Measurements from ENCODE around the gene LYST. TPM values are rescaled to one million over a fixed set of nuclear protein-coding genes. Genes with fewer than 3 reads are reported as not detected.

Gene LYST
- total and polyA plus RNA-seq, 4 experiments from 2014 or later, result 4.2 to 35.2 (median 21.0) TPM

DNA sequence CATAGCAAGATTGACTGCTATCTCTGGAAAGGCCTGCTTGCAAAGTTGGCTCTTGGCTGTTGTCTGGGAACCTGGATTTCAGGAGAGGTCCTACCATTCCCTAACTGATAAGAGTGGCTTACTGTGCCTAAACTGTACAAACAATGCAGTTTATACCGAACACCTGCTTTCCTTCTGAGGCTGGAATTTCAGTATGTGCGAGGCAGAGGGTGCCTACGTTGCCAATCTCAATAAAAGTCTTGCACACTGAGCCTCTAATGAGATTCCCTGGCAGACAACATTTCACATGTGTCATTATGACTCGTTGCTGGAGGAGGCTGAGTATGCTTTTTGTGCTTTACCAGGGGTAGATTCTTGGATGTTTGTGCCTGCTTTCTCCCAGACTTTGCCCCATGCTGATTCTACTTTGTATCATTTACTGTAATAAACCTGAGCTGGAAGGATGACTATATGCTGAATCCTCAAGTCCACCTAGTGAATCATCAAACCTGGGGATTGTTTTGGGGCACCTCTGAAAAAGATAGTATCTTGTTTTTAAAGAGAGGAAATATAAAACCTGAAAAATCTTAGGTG is 158.2 kb downstream of the LYST start:
- Histone ChIP-seq H3K27ac (ENCODE audit: low read depth, low read length) (no peak overlapping the region), H3K36me3 (ENCODE audit: insufficient read depth, low read length) (peaks cover 6% of the 10 kb centered on the region), H3K27me3 (ENCODE audit: insufficient read depth, low read length) (no peaks in the 10 kb centered on the region), H3K4me3 (ENCODE audit: low read length in 2 of 2) (no peak overlapping the region), H3K9me3 (ENCODE audit: control insufficient read depth in 1 of 2, low read length in 2 of 2) (no peaks in the 10 kb centered on the region), H3K4me1 (ENCODE audit: insufficient read depth, low read length) (no peaks in the 10 kb centered on the region)
- ChIA-PET POLR2A (ENCODE audit: partially characterized antibody) (no interaction called here), CTCF (ENCODE audit: partially characterized antibody) (no interaction called here)
- Mint-ChIP-seq H3K4me1 (no peaks in the 10 kb centered on the region), H3K4me3 (no peak overlapping the region), H3K9me3 (no peaks in the 10 kb centered on the region), H3K36me3 (peaks cover 50 to 60% of the 10 kb centered on the region in 2 donors), H3K27me3 (no peaks in the 10 kb centered on the region), H3K27ac (no peak overlapping the region)
- no peak for DNase-seq
- intact Hi-C loops (cut with micrococcal nuclease), result no loop called here

- Histone ChIP-seq H3K36me3 (ENCODE audit: insufficient read depth, low read length) (peaks cover 9% of the 10 kb centered on the region), H3K9me3 (ENCODE audit: control insufficient read depth in 1 of 2, low read length in 2 of 2) (no peaks in the 10 kb centered on the region), H3K27ac (ENCODE audit: low read depth, low read length) (no peak overlapping the region), H3K4me3 (ENCODE audit: low read length in 2 of 2) (no peak overlapping the region), H3K27me3 (ENCODE audit: insufficient read depth, low read length) (no peaks in the 10 kb centered on the region), H3K4me1 (ENCODE audit: insufficient read depth, low read length) (no peaks in the 10 kb centered on the region)
- Mint-ChIP-seq H3K27ac (no peak overlapping the region), H3K4me1 (no peaks in the 10 kb centered on the region), H3K9me3 (no peaks in the 10 kb centered on the region), H3K27me3 (no peaks in the 10 kb centered on the region), H3K36me3 (peaks cover 65 to 71% of the 10 kb centered on the region in 2 donors), H3K4me3 (no peak overlapping the region)
- intact Hi-C loops (cut with micrococcal nuclease), result no loop called here
- DNase-seq, result no peak
- ChIA-PET POLR2A (ENCODE audit: partially characterized antibody) (no interaction called here), CTCF (ENCODE audit: partially characterized antibody) (no interaction called here)
Observed at GRCh38 chr1:235703506-235703905, 163.2 kb downstream of the LYST start.

DNA sequence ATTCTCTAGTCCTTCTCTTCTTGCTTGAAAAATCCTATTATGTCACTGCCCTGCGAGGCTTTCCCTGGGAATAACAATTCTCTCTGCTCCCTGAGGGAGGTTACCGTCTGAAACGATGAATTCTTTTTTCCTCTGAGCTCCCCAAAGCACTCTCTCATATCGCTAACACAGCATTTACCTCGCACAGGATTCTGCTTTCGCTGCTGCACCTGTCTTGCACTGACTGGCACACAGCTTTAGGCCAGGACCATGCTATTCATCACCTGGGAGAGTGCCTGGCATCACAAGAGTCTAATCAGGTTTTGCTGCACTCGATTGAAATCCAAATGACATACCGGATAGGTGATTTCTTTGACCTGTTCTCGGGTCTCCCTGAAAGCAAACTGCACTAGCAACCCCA is 164.3 kb downstream of the LYST start:
- Mint-ChIP-seq H3K27ac (peak overlapping the region in 1 of 7 donors; percentile 2), H3K4me1 (peaks cover 0 to 4% (median 2%) of the 10 kb centered on the region in 4 donors), H3K9me3 (no peaks in the 10 kb centered on the region), H3K4me3 (no peak overlapping the region), H3K36me3 (peaks cover 63 to 64% of the 10 kb centered on the region in 2 donors), H3K27me3 (no peaks in the 10 kb centered on the region)
- Histone ChIP-seq H3K9me3 (ENCODE audit: control insufficient read depth in 1 of 2, low read length in 2 of 2) (no peaks in the 10 kb centered on the region), H3K4me1 (ENCODE audit: insufficient read depth, low read length) (no peaks in the 10 kb centered on the region), H3K27ac (ENCODE audit: low read depth, low read length) (no peak overlapping the region), H3K27me3 (ENCODE audit: insufficient read depth, low read length) (no peaks in the 10 kb centered on the region), H3K36me3 (ENCODE audit: insufficient read depth, low read length) (peaks cover 5% of the 10 kb centered on the region), H3K4me3 (ENCODE audit: low read length in 2 of 2) (no peak overlapping the region)
- no peak for DNase-seq
- CTCF ChIA-PET (ENCODE audit: partially characterized antibody), result no interaction called here
- intact Hi-C loops (cut with micrococcal nuclease), result no loop called here
- POLR2A ChIA-PET (ENCODE audit: partially characterized antibody), result no interaction called here

DNA sequence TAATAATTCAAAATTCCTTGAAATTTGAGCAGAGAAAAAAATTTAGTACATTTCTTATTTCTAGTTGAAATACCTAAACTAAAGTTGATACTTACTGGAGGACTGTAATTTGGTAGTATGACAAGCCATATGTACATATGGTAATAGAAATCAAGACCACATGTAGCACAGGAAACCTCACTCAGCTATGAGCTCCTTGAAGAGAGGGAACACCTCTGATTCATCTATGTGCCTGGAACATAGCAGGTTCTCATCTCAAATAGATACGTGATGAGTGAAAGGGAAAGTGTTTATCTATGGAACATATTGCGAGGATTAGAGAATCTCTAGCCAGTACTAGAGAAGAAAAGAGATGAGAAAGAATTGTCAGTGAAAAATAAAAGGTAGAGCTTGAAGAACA is 169.2 kb downstream of the LYST start:
- no peaks in the 10 kb centered on the region for H3K27me3 ChIP-seq (ENCODE audit: insufficient read depth, low read length)
- Mint-ChIP-seq H3K4me3 (no peak overlapping the region), H3K9me3 (no peaks in the 10 kb centered on the region), H3K4me1 (peaks cover 0 to 4% (median 2%) of the 10 kb centered on the region in 4 donors), H3K27me3 (no peaks in the 10 kb centered on the region), H3K36me3 (peaks cover 67 to 71% of the 10 kb centered on the region in 2 donors), H3K27ac (peak overlapping the region in 4 of 7 donors; percentile 0 to 63 (median 6))
- peak in 2 of 5 donors; percentile 4 to 6 for DNase-seq
- H3K4me1 ChIP-seq (ENCODE audit: insufficient read depth, low read length), result no peaks in the 10 kb centered on the region
- intact Hi-C loops (cut with micrococcal nuclease), result no loop called here
- POLR2A ChIA-PET (ENCODE audit: partially characterized antibody), result no interaction called here
- peaks cover 9% of the 10 kb centered on the region for H3K36me3 ChIP-seq (ENCODE audit: insufficient read depth, low read length)
- no peak overlapping the region for H3K27ac ChIP-seq (ENCODE audit: low read depth, low read length)
- no peak overlapping the region for H3K4me3 ChIP-seq (ENCODE audit: low read length in 2 of 2)
- CTCF ChIA-PET (ENCODE audit: partially characterized antibody), result interaction anchor here (0.8 to 1.3 kb wide), 2 partner anchors 193 to 274 kb away, joined by 3 read pairs; no protein-coding TSS in a partner anchor
- H3K9me3 ChIP-seq (ENCODE audit: control insufficient read depth in 1 of 2, low read length in 2 of 2), result no peaks in the 10 kb centered on the region

DNA sequence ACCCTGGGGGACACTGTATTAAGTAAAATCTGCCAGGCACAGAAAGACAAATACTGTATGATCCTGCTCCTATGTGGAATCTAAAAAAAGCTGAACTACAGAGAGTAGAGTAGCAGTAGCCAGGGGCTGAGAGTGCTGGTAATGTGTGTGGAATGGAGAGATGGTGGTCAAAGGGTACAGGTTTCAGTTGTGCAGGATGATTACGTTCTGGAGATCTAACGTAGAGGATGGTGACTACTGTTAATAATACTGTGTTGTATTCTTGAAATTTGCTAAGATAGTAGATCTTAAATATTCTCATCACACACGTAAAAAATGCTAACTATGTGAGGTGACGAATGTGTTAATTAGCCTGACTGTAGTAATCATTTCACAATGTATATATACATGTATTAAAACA is 177.3 kb downstream of the LYST start:
- no peak overlapping the region for H3K4me3 ChIP-seq (ENCODE audit: low read length in 2 of 2)
- H3K4me1 Mint-ChIP-seq, result no peaks in the 10 kb centered on the region
- intact Hi-C loops (cut with micrococcal nuclease), result no loop called here
- H3K27me3 Mint-ChIP-seq, result no peaks in the 10 kb centered on the region
- no peaks in the 10 kb centered on the region for H3K9me3 Mint-ChIP-seq
- ChIA-PET CTCF (ENCODE audit: partially characterized antibody) (no interaction called here), POLR2A (ENCODE audit: partially characterized antibody) (no interaction called here)
- H3K4me1 ChIP-seq (ENCODE audit: insufficient read depth, low read length), result no peaks in the 10 kb centered on the region
- H3K9me3 ChIP-seq (ENCODE audit: control insufficient read depth in 1 of 2, low read length in 2 of 2), result no peaks in the 10 kb centered on the region
- no peaks in the 10 kb centered on the region for H3K27me3 ChIP-seq (ENCODE audit: insufficient read depth, low read length)
- peaks cover 4% of the 10 kb centered on the region for H3K36me3 ChIP-seq (ENCODE audit: insufficient read depth, low read length)
- H3K27ac ChIP-seq (ENCODE audit: low read depth, low read length), result no peak overlapping the region
- no peak for DNase-seq
- peaks cover 45 to 52% of the 10 kb centered on the region in 2 donors for H3K36me3 Mint-ChIP-seq
- H3K27ac Mint-ChIP-seq, result no peak overlapping the region
- H3K4me3 Mint-ChIP-seq, result no peak overlapping the region

- H3K27me3 Mint-ChIP-seq, result no peaks in the 10 kb centered on the region
- H3K27ac Mint-ChIP-seq, result no peak overlapping the region
- no peaks in the 10 kb centered on the region for H3K9me3 ChIP-seq (ENCODE audit: control insufficient read depth in 1 of 2, low read length in 2 of 2)
- H3K4me1 ChIP-seq (ENCODE audit: insufficient read depth, low read length), result no peaks in the 10 kb centered on the region
- ChIA-PET CTCF (ENCODE audit: partially characterized antibody) (no interaction called here), POLR2A (ENCODE audit: partially characterized antibody) (no interaction called here)
- H3K27ac ChIP-seq (ENCODE audit: low read depth, low read length), result no peak overlapping the region
- H3K9me3 Mint-ChIP-seq, result no peaks in the 10 kb centered on the region
- DNase-seq, result no peak
- H3K4me3 ChIP-seq (ENCODE audit: low read length in 2 of 2), result no peak overlapping the region
- no peaks in the 10 kb centered on the region for H3K4me1 Mint-ChIP-seq
- peaks cover 45 to 58% of the 10 kb centered on the region in 2 donors for H3K36me3 Mint-ChIP-seq
- intact Hi-C loops (cut with micrococcal nuclease), result no loop called here
- H3K36me3 ChIP-seq (ENCODE audit: insufficient read depth, low read length), result peaks cover 3% of the 10 kb centered on the region
- no peak overlapping the region for H3K4me3 Mint-ChIP-seq
- no peaks in the 10 kb centered on the region for H3K27me3 ChIP-seq (ENCODE audit: insufficient read depth, low read length)
Observed at GRCh38 chr1:235688096-235688495, 178.6 kb downstream of the LYST start.

GRCh38 chr1:235683653-235684052 is 183.1 kb downstream of the LYST start:
- Histone ChIP-seq H3K4me3 (ENCODE audit: low read length in 2 of 2) (no peak overlapping the region), H3K4me1 (ENCODE audit: insufficient read depth, low read length) (no peaks in the 10 kb centered on the region), H3K27ac (ENCODE audit: low read depth, low read length) (no peak overlapping the region), H3K27me3 (ENCODE audit: insufficient read depth, low read length) (no peaks in the 10 kb centered on the region), H3K9me3 (ENCODE audit: control insufficient read depth in 1 of 2, low read length in 2 of 2) (no peaks in the 10 kb centered on the region), H3K36me3 (ENCODE audit: insufficient read depth, low read length) (no peaks in the 10 kb centered on the region)
- Mint-ChIP-seq H3K9me3 (no peaks in the 10 kb centered on the region), H3K27ac (peak overlapping the region in 1 of 7 donors; percentile 36), H3K4me3 (no peak overlapping the region), H3K4me1 (no peaks in the 10 kb centered on the region), H3K27me3 (no peaks in the 10 kb centered on the region), H3K36me3 (peaks cover 59 to 64% of the 10 kb centered on the region in 2 donors)
- no peak for DNase-seq
- POLR2A ChIA-PET (ENCODE audit: partially characterized antibody), result no interaction called here
- intact Hi-C loops (cut with micrococcal nuclease), result no loop called here
- CTCF ChIA-PET (ENCODE audit: partially characterized antibody), result interaction anchor here (0.5 kb wide), 1 partner anchor 47 kb away, joined by 3 read pairs; no protein-coding TSS in a partner anchor

DNA sequence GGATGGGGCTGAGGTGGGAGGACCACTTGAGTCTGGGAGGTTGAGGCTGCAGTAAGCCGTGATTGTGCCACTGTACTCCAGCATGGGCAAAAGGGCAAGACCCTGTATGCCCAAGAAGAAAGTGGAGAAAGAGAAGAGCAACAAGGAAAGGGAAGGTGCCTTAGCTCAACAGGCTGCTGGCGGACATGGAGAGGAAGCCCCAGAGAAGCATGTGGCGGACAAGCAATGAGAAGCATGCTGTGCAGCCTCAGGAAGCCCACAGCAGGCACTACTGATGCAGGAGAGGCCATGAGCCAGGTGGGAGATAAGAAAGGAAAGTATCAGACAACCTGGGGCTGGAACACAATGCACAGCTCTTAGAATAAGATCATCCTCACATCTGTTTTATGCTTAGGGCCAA is 184.5 kb downstream of the LYST start:
- Mint-ChIP-seq H3K27ac (no peak overlapping the region), H3K4me1 (no peaks in the 10 kb centered on the region), H3K4me3 (no peak overlapping the region), H3K9me3 (no peaks in the 10 kb centered on the region), H3K36me3 (peaks cover 56 to 59% of the 10 kb centered on the region in 2 donors), H3K27me3 (no peaks in the 10 kb centered on the region)
- POLR2A ChIA-PET (ENCODE audit: partially characterized antibody), result no interaction called here
- Histone ChIP-seq H3K36me3 (ENCODE audit: insufficient read depth, low read length) (no peaks in the 10 kb centered on the region), H3K4me1 (ENCODE audit: insufficient read depth, low read length) (no peaks in the 10 kb centered on the region), H3K27me3 (ENCODE audit: insufficient read depth, low read length) (no peaks in the 10 kb centered on the region), H3K4me3 (ENCODE audit: low read length in 2 of 2) (no peak overlapping the region), H3K9me3 (ENCODE audit: control insufficient read depth in 1 of 2, low read length in 2 of 2) (no peaks in the 10 kb centered on the region), H3K27ac (ENCODE audit: low read depth, low read length) (no peak overlapping the region)
- no peak for DNase-seq
- CTCF ChIA-PET (ENCODE audit: partially characterized antibody), result no interaction called here
- intact Hi-C loops (cut with micrococcal nuclease), result no loop called here

Data from CD4-positive, alpha-beta memory T cell (primary cell).